Suppressor macrophage (primary cell): ENCODE results near the gene IRF9.

Source experiments
- DNase-seq, 4 experiments: peaks; one replicate each; pipeline ENCODE4 v3.0.0-alpha.2; 2020 to 2022

IRF9 gene

DNA sequence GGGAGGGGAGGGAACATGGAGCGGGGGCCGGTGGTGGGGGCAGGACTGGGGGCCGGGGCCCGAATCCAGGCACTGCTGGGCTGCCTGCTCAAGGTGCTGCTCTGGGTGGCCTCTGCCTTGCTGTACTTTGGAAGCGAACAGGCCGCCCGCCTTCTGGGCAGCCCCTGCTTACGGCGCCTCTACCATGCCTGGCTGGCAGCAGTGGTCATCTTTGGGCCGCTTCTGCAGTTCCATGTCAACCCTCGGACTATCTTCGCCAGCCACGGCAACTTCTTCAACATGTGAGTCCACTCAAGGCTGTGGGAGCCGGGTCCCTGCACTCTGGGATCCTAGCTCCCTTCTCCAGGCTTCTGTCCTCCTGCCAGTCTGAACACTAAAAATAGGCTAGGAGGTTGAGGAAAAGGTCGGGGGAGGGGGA lies 29.5 kb upstream of the IRF9 start:
- DNase-seq = no peak

DNA sequence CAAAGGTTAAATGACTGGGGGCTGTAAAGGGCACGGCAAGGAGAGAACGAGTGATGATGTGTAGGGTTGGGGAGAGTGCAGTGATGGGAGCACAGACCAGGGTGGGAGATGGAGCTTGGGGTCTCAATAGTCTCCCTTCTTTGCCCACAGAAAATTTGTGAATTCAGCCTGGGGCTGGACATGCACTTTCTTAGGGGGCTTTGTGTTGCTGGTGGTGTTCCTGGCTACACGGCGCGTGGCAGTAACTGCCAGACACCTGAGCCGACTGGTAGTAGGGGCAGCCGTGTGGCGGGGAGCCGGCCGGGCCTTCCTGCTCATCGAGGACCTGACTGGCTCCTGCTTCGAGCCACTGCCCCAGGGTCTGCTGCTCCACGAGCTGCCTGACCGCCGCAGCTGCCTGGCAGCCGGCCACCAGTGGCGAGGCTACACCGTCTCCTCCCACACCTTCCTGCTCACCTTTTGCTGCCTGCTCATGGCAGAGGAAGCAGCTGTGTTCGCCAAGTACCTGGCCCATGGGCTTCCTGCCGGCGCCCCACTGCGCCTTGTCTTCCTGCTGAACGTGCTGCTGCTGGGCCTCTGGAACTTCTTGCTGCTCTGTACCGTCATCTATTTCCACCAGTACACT lies 28.9 kb upstream of the IRF9 start:
- no peak for DNase-seq

DNA sequence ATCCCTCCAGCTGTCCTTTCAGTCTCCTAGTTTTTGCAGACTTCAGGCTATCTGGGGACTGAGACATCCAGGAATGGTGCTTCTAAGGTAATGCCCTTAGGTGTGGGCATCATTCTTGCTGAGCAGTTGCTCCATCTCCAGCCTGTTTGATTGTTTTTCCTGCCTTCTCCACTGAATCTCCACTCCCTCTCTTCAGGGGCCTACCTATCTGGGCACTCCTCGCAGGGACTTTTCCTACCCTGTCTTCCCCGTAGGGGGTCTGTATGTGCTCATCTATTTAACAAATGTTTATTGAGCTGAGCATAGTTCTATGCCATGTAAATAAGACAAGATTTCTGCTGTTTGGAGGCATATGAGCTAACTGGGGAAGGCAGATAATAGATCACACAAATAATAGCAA lies 28.1 kb upstream of the IRF9 start:
- no peak for DNase-seq

DNA sequence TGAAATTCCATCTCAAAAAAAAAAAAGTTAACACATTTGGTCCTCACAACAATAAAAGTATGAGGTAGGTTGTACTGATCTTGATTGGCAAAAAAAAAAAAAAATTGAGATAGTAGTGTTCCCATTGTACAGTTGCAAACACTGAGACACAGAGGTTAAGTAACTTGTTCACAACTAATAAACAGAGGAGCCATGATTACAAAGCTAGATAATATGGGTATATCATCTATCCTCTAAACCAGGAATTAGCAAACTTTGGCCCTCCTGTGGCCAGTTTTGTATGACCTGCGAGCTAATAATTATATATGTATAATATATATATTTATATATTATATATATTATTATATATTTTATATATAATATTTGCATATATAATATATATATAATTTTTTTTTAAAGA lies 27.3 kb upstream of the IRF9 start:
- DNase-seq = no peak

DNA sequence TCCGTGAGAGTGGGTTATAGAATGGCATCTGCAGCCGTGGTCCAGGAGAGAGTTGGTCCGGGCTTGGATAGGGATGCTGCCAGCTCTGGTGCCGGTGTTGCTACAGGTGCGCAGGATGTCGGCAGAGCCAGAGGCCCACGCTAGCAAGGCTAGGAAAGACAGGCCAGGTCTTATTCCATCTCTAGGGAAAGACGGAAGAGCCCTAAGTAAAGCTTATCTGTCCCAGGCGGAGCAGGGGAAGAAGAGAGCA lies 25.6 kb upstream of the IRF9 start:
- no peak for DNase-seq

DNA sequence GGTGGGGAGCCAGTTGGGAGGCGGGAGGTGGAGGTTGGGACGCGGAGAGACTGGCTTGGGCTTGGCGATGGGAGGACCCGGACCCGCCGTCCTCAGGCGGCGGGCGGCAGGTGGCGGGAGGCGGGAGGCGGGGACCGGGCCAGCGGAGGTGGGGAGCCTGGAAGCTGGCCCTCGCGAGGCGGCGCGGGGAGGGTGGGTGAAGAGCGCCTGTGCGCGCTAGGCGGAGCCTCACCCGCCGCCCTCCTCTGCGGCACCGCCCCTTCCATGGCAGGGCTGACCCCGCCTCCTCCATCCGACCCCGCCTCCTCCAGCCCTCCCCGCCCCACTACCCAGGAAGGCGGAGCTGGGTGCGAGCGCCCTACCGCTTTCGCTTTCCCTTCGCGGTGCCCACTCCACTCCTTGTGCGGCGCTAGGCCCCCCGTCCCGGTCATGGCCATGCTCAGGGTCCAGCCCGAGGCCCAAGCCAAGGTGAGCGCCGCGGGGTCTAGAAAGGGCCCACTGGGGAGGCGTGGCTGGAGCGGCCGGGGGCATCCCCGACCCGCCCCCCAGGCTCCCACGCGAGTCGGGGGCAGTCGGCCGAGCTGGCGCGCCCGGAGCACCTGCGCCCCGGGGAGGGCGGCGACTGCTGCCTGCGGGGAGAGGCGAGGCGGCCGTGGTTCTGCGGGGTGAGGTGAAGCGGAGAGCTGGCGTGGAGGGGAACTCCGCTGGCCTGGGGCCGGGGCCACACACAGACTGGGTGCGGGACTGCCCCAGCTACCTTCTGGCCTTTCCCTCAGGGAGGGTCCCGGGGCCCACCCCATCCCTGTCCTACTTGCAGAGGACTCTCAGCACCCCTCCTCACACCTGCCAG lies 25.0 kb upstream of the IRF9 start, which contains the start of gene PSME1:
TSS of gene PSME1 (plus strand) at position 361 of the 850 bp plus-strand sequence. CDS start at position 430, 69 bp downstream.
- DNase-seq = peak; percentile 93 to 97 (median 95)

DNA sequence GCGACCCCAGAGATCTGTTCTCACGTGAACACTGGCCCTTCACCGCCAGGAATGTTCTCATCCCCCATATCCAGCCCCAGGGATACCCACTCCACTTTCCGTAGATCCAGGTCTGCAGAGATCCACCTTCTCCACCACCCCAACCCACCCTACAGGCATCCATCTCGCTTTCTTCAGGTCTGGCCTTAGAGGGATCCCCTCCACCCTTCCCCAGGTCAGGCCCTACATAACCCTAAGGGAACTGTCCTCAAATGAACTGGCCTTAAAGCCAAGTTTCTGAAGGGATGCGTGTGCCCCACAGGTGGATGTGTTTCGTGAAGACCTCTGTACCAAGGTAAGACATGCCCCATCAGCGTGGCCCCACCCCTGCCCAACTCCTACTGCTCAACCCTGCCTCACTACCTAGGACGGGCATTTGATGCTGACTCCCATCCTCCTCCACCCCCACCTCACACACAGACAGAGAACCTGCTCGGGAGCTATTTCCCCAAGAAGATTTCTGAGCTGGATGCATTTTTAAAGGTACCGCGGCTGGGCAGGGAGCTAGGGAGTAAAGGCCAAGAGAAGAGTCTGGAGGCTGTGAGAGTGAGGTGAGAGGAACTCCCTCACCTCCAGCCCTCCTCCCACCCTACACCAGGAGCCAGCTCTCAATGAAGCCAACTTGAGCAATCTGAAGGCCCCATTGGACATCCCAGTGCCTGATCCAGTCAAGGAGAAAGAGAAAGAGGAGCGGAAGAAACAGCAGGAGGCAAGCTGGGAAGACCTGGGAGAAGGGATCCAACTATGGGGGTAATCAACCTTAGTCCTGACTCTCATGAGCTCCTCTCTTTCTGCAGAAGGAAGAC lies 24.2 kb upstream of the IRF9 start:
- no peak for DNase-seq

DNA sequence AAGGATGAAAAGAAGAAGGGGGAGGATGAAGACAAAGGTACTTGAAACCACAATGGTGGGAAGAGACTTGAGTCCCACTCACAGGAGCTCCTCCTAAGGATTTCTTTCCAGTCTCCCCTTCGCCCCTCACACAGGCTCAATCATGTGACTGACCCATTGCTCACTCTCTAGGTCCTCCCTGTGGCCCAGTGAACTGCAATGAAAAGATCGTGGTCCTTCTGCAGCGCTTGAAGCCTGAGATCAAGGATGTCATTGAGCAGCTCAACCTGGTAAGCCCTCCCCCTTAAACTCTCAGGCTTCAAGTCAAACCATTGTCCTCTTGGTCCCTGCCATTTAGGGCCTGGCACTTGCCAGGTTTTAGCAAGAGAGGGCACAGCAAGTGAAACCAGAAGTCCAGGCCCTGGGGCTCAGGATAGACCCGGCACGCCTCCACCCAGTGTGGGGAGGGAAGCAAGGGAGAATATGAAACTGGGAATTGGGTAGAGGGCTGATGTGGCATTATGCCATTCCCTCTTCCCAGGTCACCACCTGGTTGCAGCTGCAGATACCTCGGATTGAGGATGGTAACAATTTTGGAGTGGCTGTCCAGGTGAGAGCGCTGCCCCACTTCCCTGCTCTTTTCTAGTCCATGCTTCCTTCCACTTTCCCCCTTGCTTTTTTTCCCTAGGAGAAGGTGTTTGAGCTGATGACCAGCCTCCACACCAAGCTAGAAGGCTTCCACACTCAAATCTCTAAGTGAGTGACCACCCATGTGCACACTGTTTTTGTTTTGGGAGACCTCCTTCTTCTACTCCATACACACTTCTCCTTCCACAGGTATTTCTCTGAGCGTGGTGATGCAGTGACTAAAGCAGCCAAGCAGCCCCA lies 23.3 kb upstream of the IRF9 start:
- DNase-seq = no peak

DNA sequence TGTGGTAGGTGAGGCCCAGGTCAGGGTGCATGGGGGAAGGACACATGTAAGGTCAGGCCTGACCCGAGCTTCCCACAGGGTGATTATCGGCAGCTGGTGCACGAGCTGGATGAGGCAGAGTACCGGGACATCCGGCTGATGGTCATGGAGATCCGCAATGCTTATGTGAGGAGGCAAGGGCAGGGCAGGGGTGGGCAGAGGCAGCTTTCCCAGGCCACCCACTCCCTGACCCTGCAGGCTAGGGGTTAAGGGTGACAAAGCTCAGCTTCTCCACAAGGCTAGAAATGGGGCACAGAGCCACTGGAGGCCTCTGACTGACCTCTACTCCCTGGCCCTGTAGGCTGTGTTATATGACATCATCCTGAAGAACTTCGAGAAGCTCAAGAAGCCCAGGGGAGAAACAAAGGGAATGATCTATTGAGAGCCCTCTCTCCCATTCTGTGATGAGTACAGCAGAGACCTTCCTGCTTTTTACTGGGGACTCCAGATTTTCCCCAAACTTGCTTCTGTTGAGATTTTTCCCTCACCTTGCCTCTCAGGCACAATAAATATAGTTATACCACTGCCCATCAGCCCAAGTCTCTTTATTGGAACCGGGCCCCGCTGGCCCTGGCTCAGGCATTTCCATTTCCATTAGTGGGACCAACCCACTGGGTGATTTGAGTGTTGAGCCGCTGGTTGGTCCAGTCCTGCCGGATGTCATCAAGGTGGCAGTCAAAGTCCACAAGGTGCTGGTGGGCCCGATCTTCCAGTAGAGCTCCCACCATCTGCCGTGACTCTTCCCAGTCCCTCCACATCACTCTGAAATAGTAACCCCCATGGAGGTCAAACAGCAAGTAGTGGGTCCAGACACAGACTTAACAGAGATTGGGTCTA lies 22.4 kb upstream of the IRF9 start:
- DNase-seq = peak in 2 of 4 experiments; percentile 22 to 32

DNA sequence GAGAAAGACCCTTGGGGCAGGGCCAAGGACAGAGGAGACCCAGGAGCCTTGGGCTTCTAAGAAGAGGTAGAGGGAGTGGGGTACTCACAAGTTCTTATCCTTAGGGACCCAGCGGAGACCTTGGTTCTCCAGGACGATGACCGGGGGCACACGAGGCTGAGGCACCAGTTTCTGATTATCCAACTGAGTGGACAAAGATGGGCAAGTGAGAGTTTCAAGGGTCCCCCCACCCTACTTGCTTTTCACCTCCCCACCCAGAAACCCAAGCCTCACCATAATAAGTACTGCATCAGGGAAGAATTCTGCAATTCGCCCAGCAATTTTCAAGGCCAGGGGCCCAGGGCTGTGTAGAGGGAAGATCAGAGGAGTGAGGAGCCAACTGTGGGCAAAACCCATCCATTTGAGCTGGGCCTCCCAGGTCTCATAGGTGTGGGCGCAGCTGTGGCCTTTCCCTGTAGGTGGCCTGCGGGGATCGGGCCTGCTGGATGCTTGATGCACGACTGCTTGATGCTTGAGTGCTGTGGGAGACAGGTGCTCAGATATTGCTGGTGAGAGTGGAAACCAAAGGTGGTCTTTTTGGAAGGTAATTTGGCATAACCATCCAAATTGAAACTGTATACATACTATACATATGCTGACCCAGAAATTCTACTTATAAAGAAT lies 21.7 kb upstream of the IRF9 start:
- DNase-seq = no peak

DNA sequence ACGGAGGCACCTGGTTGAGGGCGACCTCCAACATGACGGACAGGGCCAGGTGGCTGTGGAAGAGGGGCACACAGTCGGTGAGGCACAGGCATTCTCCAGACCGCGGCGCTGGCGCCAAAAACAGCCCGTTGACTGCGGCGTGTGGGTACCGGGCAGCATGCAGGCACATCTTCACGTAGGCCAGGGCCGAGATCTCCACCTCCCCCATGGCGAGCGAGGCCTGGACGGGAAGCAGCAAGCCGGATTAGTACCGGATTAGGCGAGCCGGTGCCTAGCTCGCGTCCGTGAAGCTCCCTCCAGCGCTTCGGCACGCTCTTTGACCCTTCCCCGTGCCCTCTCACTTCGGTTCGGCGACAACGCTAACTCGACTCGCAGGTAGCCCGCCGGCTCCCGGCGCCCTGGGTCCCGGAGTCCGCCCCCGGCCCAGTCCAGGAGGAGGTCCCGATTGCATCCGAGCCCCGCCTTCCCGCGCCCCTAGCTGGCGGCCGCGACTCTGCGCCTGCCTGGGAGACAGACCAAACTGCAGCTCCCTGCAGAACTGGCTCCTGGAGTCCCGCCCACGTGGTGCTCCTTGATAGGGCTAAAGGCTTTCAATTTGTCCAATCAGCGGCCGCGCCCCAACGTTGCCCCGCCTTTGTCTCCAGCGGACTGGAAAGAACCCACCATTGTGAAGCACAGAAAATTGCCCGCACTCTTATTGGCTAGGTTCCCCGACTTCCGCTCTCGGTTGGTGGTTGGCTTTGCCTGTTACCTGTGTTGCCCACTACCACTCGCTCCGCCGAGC lies 19.8 kb upstream of the IRF9 start, which contains the start of gene EMC9:
TSS of gene EMC9 (minus strand) at position 495 of the 784 bp plus-strand sequence. CDS start at position 208, 287 bp downstream.
- peak; percentile 100 for DNase-seq

DNA sequence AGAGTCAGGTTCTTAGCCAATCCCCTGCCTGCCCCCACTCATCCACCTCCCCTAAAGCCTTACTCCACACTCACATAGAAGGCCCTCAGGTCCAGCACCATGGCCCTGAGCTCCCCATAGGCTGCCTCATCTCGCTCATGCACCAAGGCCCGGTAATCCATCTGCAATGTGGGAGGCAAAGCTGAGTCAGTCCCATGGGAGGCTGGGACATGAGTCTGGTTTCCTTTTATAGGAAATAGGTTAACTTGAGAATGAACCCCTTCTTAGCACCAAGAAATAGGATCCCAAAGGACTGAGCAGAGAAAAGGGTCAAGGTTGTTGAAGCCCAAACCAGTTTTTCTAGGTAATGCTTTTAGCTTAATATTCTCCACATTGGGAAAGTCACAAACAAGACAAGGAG lies 17.6 kb upstream of the IRF9 start:
- peak in 2 of 4 experiments; percentile 29 to 31 for DNase-seq

DNA sequence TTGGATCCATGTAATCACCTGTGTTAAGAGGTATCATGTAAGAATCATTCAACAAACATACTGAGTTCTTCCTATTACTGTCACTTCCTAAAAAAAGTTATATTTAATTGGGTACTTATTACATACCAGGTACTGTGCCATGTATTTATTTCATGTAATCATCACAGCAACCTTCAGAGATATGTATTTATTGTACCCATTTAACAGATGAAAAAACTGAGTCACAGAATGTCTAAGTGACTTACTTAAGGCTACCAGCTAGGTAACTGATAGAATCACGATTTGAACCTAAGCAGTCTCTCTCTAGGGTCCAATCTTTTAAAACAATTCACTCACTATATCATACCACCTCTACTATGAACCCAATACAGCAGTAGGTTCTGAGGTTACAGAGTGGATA lies 16.6 kb upstream of the IRF9 start:
- no peak for DNase-seq

DNA sequence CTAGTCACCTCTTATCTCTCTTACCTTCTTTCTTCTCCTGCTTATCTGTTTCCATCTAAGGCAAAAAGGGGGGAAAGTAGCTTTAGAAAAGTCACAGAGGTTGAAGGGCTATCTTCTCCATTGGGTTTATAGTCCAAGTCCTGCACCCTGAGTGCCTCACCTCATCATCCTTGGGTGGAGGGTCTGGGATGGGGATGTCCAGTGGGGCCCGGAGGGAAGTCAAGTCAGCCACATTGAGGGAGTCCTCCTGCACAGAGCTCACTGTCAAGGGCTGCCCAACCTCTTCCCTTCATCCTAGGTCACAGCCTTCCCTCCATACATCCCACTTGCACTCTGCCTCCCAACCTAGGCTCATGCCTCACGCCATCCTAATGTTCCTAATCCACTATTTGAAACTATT lies 15.8 kb upstream of the IRF9 start:
- DNase-seq = no peak

DNA sequence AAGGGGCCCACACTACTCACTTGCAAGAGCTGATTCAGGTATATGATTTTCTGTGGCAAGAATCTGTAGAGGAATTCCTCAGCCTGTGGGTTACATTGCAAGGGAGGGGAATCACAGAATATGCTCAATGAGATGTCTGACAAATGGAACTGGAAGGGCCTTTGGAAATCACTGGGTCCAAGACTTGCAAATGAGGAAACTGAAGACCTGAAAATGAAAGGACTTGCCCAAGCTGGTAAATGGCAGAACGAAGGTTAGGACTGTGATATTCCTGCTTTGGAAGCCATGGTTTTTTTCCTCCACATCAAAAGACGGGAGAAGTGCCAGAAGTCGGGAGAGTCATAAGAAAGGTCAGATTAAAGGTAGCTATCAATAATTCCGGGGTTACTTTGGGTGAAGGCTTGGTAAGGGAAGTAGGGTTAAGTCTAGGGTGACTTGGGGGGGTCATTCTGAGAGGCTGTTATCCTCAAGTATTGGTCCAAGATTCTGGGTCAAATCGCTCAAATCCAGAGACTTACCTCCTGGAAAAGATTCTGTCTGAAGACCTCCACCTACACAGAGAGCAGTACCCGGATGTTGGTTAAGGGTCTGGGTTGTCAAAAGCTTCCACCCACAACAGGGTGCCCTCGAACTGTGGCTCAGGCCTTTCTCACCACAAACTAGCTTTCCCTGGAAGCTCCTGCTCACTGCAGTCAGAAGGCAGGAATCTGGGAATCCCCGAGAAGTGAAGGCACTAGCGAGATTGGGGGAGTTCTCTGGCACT lies 15.2 kb upstream of the IRF9 start:
- DNase-seq = peak; percentile 14 to 52 (median 44)

DNA sequence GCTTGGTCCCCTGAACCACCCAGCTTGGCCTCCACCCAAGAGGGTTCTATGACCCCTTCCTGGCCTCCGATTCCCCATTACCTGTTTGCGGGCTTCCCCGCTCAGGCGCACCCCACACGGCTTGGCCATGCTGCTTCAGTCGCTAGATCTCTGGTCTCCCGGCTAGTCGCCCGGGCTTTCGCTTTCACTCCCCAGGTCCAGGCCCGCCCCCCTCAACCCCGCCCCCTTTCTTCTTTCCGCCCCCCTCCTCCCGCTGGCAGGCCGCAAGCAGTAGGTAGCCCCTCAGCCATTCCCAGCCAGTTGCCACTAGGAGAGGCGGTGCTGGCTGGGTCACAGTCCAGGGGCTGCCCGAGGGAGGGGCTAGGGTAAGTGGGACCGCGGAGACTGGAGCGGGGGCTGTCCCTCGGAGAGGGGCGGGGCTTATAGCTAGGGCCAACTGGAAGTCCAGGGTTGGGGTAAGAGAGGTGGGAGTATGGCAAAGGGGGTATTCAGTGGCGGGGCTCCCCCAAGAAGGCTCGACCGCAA lies 14.6 kb upstream of the IRF9 start, which contains the start of gene PSME2:
TSS of gene PSME2 (minus strand) at position 158 of the 525 bp plus-strand sequence. CDS start at position 129, 29 bp downstream.
- peak; percentile 95 to 98 (median 97) for DNase-seq

DNA sequence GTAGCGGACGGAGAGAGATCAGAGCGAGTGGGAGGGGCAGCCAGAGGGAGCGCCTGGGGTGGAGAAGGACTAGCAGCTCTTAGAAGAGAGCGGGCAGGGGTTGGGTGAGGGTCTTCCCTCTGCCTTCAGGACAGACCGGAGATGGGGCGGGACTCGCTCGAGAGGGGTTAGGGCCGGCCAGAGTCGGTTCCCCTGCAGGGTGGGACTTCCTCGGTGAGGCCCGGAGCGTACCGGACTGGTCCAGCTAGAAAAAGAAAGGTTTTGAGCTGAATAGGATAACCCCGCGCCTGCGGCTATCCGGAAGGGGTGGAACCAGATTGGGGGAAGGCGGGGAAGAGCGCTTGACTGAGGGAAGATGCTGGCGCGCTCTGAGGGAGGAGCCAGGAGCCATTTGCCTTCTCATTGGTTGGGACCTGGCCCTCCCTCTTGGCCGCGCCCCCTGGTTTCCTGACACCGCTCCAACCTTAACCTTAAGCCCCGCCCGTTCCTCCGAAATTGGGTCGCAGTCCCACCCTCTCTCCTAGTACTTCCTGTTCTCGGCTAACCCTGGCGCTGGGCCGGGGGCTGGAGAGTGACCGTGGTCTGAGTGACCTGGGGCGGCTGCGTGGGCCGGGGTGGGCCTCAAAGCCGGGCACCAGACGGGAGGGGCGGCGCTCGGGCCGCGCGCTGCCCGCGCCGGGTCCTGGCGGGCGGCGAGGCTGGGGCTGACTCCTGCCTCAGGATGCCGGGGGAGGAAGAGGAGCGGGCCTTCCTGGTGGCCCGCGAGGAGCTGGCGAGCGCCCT lies 13.9 kb upstream of the IRF9 start, which contains the start of gene RNF31:
TSS of gene RNF31 (plus strand) at position 521 of the 783 bp plus-strand sequence. CDS start at position 722, 201 bp downstream.
- peak; percentile 98 to 99 (median 99) for DNase-seq
